ENCODE results near the gene PP2D1.
"Not testable (repeated sequence)": the region's sequence is repeated elsewhere in the genome, so short reads cannot be mapped to it uniquely, and the experiment has no call there.

Gene PP2D1

DNA sequence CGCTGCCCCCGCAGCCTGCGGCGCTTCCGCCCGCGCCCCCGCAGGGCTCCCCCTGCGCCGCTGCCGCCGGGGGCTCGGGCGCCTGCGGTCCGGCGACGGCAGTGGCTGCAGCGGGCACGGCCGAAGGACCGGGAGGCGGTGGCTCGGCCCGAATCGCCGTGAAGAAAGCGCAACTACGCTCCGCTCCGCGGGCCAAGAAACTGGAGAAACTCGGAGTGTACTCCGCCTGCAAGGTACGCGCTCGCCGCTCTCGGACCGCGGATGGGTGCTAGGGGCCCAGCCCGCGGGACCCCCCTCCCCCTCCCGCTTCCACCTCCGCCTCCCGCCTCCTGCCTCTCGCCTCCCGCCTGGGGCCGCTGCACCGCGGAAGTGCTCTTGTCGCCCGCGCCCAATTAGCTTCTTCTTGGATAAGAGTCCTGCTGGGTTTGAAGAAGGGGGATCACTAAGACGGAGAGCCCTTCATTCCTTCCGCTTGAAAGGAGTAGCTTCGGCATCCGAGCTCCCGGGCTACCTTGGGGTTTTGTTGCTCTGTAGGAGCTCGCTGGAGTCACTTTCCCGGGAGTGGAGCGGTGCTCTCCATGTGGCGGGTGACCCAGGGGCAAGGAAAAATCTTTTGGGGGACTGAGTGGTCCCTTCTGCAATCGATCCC lies 28.6 kb upstream of the PP2D1 start:
- peak; percentile 50 to 68 (median 58) for DNase-seq
- Histone ChIP-seq H3K4me3 (ENCODE audit: insufficient read depth, low read depth, low read length, poor library complexity, severe bottlenecking) (peak overlapping the region; percentile 76), H3K27ac (ENCODE audit: insufficient read depth, low read length, poor library complexity, severe bottlenecking) (peak overlapping the region; percentile 77)

DNA sequence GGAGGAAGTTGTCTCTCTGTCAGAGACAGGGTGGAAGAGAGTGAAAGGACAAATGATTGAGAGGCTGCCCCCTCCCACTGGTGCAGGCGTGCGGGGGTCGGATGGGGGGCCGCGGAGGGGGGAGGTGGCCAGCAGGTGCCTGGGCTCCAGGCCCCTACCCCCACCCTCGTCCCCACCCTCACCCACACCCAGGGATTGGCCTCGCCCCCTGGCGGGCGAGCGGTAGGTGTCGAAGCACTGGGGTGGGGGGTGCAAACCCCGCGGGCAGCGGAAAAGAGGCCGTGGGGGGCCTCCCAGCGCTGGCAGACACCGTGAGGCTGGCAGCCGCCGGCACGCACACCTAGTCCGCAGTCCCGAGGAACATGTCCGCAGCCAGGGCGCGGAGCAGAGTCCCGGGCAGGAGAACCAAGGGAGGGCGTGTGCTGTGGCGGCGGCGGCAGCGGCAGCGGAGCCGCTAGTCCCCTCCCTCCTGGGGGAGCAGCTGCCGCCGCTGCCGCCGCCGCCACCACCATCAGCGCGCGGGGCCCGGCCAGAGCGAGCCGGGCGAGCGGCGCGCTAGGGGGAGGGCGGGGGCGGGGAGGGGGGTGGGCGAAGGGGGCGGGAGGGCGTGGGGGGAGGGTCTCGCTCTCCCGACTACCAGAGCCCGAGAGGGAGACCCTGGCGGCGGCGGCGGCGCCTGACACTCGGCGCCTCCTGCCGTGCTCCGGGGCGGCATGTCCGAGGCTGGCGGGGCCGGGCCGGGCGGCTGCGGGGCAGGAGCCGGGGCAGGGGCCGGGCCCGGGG lies 27.9 kb upstream of the PP2D1 start, which contains the start of gene KAT2B:
KAT2B (plus strand) TSS at position 682 of the 783 bp plus-strand sequence; CDS start at position 714, 32 bp downstream.
- Histone ChIP-seq H3K9me3 (ENCODE audit: control insufficient read depth, low read length) (no peaks in the 10 kb centered on the region), H3K27me3 (replicated peaks; ENCODE audit: control insufficient read depth, insufficient read depth, low read length, poor library complexity, severe bottlenecking) (no peaks in the 10 kb centered on the region), H3K36me3 (ENCODE audit: control insufficient read depth, insufficient read depth, low read length) (no peaks in the 10 kb centered on the region), H3K4me1 (ENCODE audit: control insufficient read depth, insufficient read depth, low read length, poor library complexity, severe bottlenecking) (peaks cover 26% of the 10 kb centered on the region), H3K27ac (ENCODE audit: insufficient read depth, low read length, poor library complexity, severe bottlenecking) (peak within 1 kb of the TSS; percentile 86), H3K4me3 (ENCODE audit: insufficient read depth, low read depth, low read length, poor library complexity, severe bottlenecking) (peak within 1 kb of the TSS; percentile 76)
- peak; percentile 71 to 78 (median 77) for DNase-seq

More for the DNA sequence above, 28.6 kb upstream of the PP2D1 start:
- Histone ChIP-seq H3K27me3 (replicated peaks; ENCODE audit: control insufficient read depth, insufficient read depth, low read length, poor library complexity, severe bottlenecking) (no peaks in the 10 kb centered on the region), H3K9me3 (ENCODE audit: control insufficient read depth, low read length) (no peaks in the 10 kb centered on the region), H3K4me1 (ENCODE audit: control insufficient read depth, insufficient read depth, low read length, poor library complexity, severe bottlenecking) (peaks cover 27% of the 10 kb centered on the region), H3K36me3 (ENCODE audit: control insufficient read depth, insufficient read depth, low read length) (no peaks in the 10 kb centered on the region)

DNA sequence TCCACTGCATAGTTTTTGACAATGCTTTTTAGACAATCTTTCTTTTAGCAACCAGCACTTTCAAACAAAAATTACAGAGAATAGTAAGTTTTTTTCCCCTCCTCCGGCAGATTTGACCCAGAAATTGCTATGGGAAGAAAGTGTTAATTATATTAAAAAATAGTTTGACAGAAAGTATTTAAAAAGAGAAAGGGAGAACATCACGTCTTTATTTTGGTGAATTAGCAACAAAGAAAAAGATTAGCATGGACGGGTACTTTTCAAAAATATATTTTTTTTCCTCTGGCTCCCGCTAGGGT lies 27.4 kb upstream of the PP2D1 start:
- Histone ChIP-seq H3K9me3 (ENCODE audit: control insufficient read depth, low read length) (no peaks in the 10 kb centered on the region), H3K4me1 (ENCODE audit: control insufficient read depth, insufficient read depth, low read length, poor library complexity, severe bottlenecking) (peaks cover 22% of the 10 kb centered on the region), H3K27ac (ENCODE audit: insufficient read depth, low read length, poor library complexity, severe bottlenecking) (peak overlapping the region; percentile 86), H3K4me3 (ENCODE audit: insufficient read depth, low read depth, low read length, poor library complexity, severe bottlenecking) (peak overlapping the region; percentile 66), H3K27me3 (replicated peaks; ENCODE audit: control insufficient read depth, insufficient read depth, low read length, poor library complexity, severe bottlenecking) (no peaks in the 10 kb centered on the region), H3K36me3 (ENCODE audit: control insufficient read depth, insufficient read depth, low read length) (no peaks in the 10 kb centered on the region)
- no peak for DNase-seq

- DNase-seq: no peak
- no peaks in the 10 kb centered on the region for H3K36me3 ChIP-seq (ENCODE audit: control insufficient read depth, insufficient read depth, low read length)
- H3K27ac ChIP-seq (ENCODE audit: insufficient read depth, low read length, poor library complexity, severe bottlenecking): peak overlapping the region; percentile 86
- H3K9me3 ChIP-seq (ENCODE audit: control insufficient read depth, low read length): no peaks in the 10 kb centered on the region
- H3K4me3 ChIP-seq (ENCODE audit: insufficient read depth, low read depth, low read length, poor library complexity, severe bottlenecking): peak overlapping the region; percentile 66
- H3K27me3 ChIP-seq (replicated peaks; ENCODE audit: control insufficient read depth, insufficient read depth, low read length, poor library complexity, severe bottlenecking): no peaks in the 10 kb centered on the region
- H3K4me1 ChIP-seq (ENCODE audit: control insufficient read depth, insufficient read depth, low read length, poor library complexity, severe bottlenecking): peaks cover 21% of the 10 kb centered on the region
Observed at GRCh38 chr3:20038699-20039465, 26.8 kb upstream of the PP2D1 start.

GRCh38 chr3:20037255-20037996 lies 25.4 kb upstream of the PP2D1 start:
- H3K4me1 ChIP-seq (ENCODE audit: control insufficient read depth, insufficient read depth, low read length, poor library complexity, severe bottlenecking): peaks cover 10% of the 10 kb centered on the region
- no peak overlapping the region for H3K4me3 ChIP-seq (ENCODE audit: insufficient read depth, low read depth, low read length, poor library complexity, severe bottlenecking)
- H3K9me3 ChIP-seq (ENCODE audit: control insufficient read depth, low read length): no peaks in the 10 kb centered on the region
- H3K27ac ChIP-seq (ENCODE audit: insufficient read depth, low read length, poor library complexity, severe bottlenecking): peak overlapping the region; percentile 86
- no peaks in the 10 kb centered on the region for H3K27me3 ChIP-seq (replicated peaks; ENCODE audit: control insufficient read depth, insufficient read depth, low read length, poor library complexity, severe bottlenecking)
- H3K36me3 ChIP-seq (ENCODE audit: control insufficient read depth, insufficient read depth, low read length): no peaks in the 10 kb centered on the region
- DNase-seq: no peak

DNA sequence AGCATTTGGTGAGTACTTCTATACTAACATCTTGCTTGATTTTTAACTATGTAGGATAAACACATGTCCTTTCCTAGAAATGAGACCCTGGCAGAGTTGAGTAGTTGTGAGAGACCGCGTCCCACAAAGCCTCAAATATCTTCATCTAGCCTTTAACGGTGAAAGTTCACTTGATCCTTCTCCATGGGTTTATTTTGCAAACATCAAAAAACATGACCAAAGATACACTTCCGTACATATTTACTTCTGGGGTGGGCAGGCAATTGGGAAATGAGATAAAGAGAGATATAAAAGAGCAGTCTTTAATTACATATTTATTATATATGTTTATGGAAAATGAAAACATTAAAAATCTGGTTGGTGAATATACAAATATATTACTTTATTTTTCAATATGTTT lies 23.0 kb upstream of the PP2D1 start:
- Histone ChIP-seq H3K4me1 (ENCODE audit: control insufficient read depth, insufficient read depth, low read length, poor library complexity, severe bottlenecking) (no peaks in the 10 kb centered on the region), H3K36me3 (ENCODE audit: control insufficient read depth, insufficient read depth, low read length) (no peaks in the 10 kb centered on the region), H3K4me3 (ENCODE audit: insufficient read depth, low read depth, low read length, poor library complexity, severe bottlenecking) (no peak overlapping the region), H3K27me3 (replicated peaks; ENCODE audit: control insufficient read depth, insufficient read depth, low read length, poor library complexity, severe bottlenecking) (no peaks in the 10 kb centered on the region), H3K27ac (ENCODE audit: insufficient read depth, low read length, poor library complexity, severe bottlenecking) (no peak overlapping the region), H3K9me3 (ENCODE audit: control insufficient read depth, low read length) (no peaks in the 10 kb centered on the region)
- no peak for DNase-seq

- not testable (repeated sequence) for H3K36me3 ChIP-seq (ENCODE audit: control insufficient read depth, insufficient read depth, low read length); DNase-seq; H3K27me3 ChIP-seq (replicated peaks; ENCODE audit: control insufficient read depth, insufficient read depth, low read length, poor library complexity, severe bottlenecking); H3K9me3 ChIP-seq (ENCODE audit: control insufficient read depth, low read length); H3K4me1 ChIP-seq (ENCODE audit: control insufficient read depth, insufficient read depth, low read length, poor library complexity, severe bottlenecking); H3K27ac ChIP-seq (ENCODE audit: insufficient read depth, low read length, poor library complexity, severe bottlenecking); H3K4me3 ChIP-seq (ENCODE audit: insufficient read depth, low read depth, low read length, poor library complexity, severe bottlenecking)
Observed at GRCh38 chr3:20031939-20032338, 19.9 kb upstream of the PP2D1 start.

GRCh38 chr3:20028905-20029331 lies 16.9 kb upstream of the PP2D1 start:
- H3K36me3 ChIP-seq (ENCODE audit: control insufficient read depth, insufficient read depth, low read length): no peaks in the 10 kb centered on the region
- H3K9me3 ChIP-seq (ENCODE audit: control insufficient read depth, low read length): no peaks in the 10 kb centered on the region
- no peaks in the 10 kb centered on the region for H3K4me1 ChIP-seq (ENCODE audit: control insufficient read depth, insufficient read depth, low read length, poor library complexity, severe bottlenecking)
- H3K27ac ChIP-seq (ENCODE audit: insufficient read depth, low read length, poor library complexity, severe bottlenecking): no peak overlapping the region
- no peak overlapping the region for H3K4me3 ChIP-seq (ENCODE audit: insufficient read depth, low read depth, low read length, poor library complexity, severe bottlenecking)
- DNase-seq: no peak
- no peaks in the 10 kb centered on the region for H3K27me3 ChIP-seq (replicated peaks; ENCODE audit: control insufficient read depth, insufficient read depth, low read length, poor library complexity, severe bottlenecking)

DNA sequence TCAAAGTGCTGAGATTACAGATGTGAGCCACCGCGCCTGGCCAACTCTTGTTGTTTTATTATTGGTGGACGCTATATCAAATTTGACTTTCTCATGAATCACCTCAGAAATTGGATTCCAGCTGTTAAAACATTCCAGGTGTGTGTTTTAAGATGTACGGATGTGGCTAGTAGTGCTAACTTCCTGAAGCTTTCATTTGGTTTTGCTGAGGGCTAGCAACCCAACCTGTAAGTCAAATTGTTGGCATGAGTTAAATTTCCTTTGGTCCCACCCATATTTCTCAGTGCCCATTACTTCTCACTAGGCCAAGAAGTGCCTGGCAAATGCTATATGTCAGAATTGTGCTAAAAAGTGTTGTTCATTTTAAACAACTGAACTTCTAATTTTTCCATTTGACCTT lies 15.1 kb upstream of the PP2D1 start:
- no peak overlapping the region for H3K27ac ChIP-seq (ENCODE audit: insufficient read depth, low read length, poor library complexity, severe bottlenecking)
- no peaks in the 10 kb centered on the region for H3K27me3 ChIP-seq (replicated peaks; ENCODE audit: control insufficient read depth, insufficient read depth, low read length, poor library complexity, severe bottlenecking)
- no peak overlapping the region for H3K4me3 ChIP-seq (ENCODE audit: insufficient read depth, low read depth, low read length, poor library complexity, severe bottlenecking)
- H3K36me3 ChIP-seq (ENCODE audit: control insufficient read depth, insufficient read depth, low read length): no peaks in the 10 kb centered on the region
- DNase-seq: no peak
- peaks cover 3% of the 10 kb centered on the region for H3K4me1 ChIP-seq (ENCODE audit: control insufficient read depth, insufficient read depth, low read length, poor library complexity, severe bottlenecking)
- H3K9me3 ChIP-seq (ENCODE audit: control insufficient read depth, low read length): no peaks in the 10 kb centered on the region
